Activated T-helper 2 cell treated with anti-CD3 and anti-CD28 coated beads, Interferon-gamma antibody, Interleukin-2, Interleukin-4, amounts not matched to agents 10 μg/mL and 5 μg/mL and 100 μg/mL, durations not matched to agents 14 hours and 24 hours and 36 hours (primary cell): ENCODE measurements around the gene ZNF711. TPM values are rescaled to one million over a fixed set of nuclear protein-coding genes. Genes with fewer than 3 reads are reported as not detected.
"Not testable (repeated sequence)": the region's sequence is repeated elsewhere in the genome, so short reads cannot be mapped to it uniquely, and the experiment has no call there.

ENCODE experiments used
- DNase-seq: peaks from one replicate; pipeline ENCODE4 v3.0.0; 2021; ENCODE audit warnings: low spot score
- H3K27ac Mint-ChIP-seq: one replicate; pipeline ENCODE4 v1.8.0; 2021; ENCODE audit warnings: mixed read lengths
- H3K27me3 Mint-ChIP-seq: one replicate; pipeline ENCODE4 v1.8.0; 2021; ENCODE audit warnings: low read depth, mixed read lengths
- H3K36me3 Mint-ChIP-seq: one replicate; pipeline ENCODE4 v1.8.0; 2021; ENCODE audit warnings: low read depth, mixed read lengths
- H3K4me1 Mint-ChIP-seq: one replicate; pipeline ENCODE4 v1.8.0; 2021; ENCODE audit warnings: low read depth, mixed read lengths
- H3K4me3 Mint-ChIP-seq: one replicate; pipeline ENCODE4 v1.8.0; 2021; ENCODE audit warnings: low read depth, mild to moderate bottlenecking, moderate library complexity, mixed read lengths
- H3K9me3 Mint-ChIP-seq: one replicate; pipeline ENCODE4 v1.8.0; 2021; ENCODE audit warnings: mixed read lengths
- intact Hi-C: fragments of 100-400 bp; cut with micrococcal nuclease; formaldehyde crosslinking; loops from one replicate; pipeline ENCODE4 v1.15.1; 2023
- total RNA-seq: library from RNA; stranded (reverse); gene quantifications from 2 replicates; pipeline ENCODE4 v1.2.3, GENCODE V29; 2022

ZNF711 gene
- 0.46 and 0.48 TPM in 2 replicates for total RNA-seq

GRCh38 chrX:85243761-85244449 lies at the start of gene ZNF711, which contains the start of gene SATL1:
Gene ZNF711, plus strand, starts transcription at chrX:85243991. Its CDS starts 3,582 bp downstream, at chrX:85247573.
Gene SATL1, minus strand, starts transcription at chrX:85243779. Its CDS starts 134,811 bp downstream, at chrX:85108968.
- Mint-ChIP-seq H3K9me3 (no peaks in the 10 kb centered on the region), H3K4me3 (peak within 1 kb of the TSS; percentile 94), H3K4me1 (peaks cover 8% of the 10 kb centered on the region), H3K27ac (peak within 1 kb of the TSS; percentile 72), H3K27me3 (peaks cover 22% of the 10 kb centered on the region), H3K36me3 (no peaks in the 10 kb centered on the region)
- no peak for DNase-seq
- intact Hi-C loops, result no loop called here

GRCh38 chrX:85196319-85196718 lies 47.5 kb upstream of the ZNF711 start:
- Mint-ChIP-seq H3K4me1 (no peaks in the 10 kb centered on the region), H3K4me3 (no peak overlapping the region), H3K27ac (no peak overlapping the region), H3K36me3 (no peaks in the 10 kb centered on the region), H3K27me3 (no peaks in the 10 kb centered on the region), H3K9me3 (peaks cover 5% of the 10 kb centered on the region)
- DNase-seq, result no peak
- intact Hi-C loops, result no loop called here

GRCh38 chrX:85203461-85203970 lies 40.3 kb upstream of the ZNF711 start:
- Mint-ChIP-seq H3K4me1 (no peaks in the 10 kb centered on the region), H3K27ac (no peak overlapping the region), H3K27me3 (no peaks in the 10 kb centered on the region), H3K4me3 (no peak overlapping the region), H3K36me3 (no peaks in the 10 kb centered on the region), H3K9me3 (no peaks in the 10 kb centered on the region)
- intact Hi-C loops, result no loop called here
- no peak for DNase-seq

GRCh38 chrX:85213792-85214530 lies 29.8 kb upstream of the ZNF711 start:
- H3K27ac Mint-ChIP-seq, result no peak overlapping the region
- peaks cover 7% of the 10 kb centered on the region for H3K9me3 Mint-ChIP-seq
- intact Hi-C loops, result no loop called here
- no peaks in the 10 kb centered on the region for H3K27me3 Mint-ChIP-seq
- no peaks in the 10 kb centered on the region for H3K4me1 Mint-ChIP-seq
- H3K36me3 Mint-ChIP-seq, result no peaks in the 10 kb centered on the region
- no peak overlapping the region for H3K4me3 Mint-ChIP-seq
- DNase-seq, result no peak

GRCh38 chrX:85215946-85216345 lies 27.8 kb upstream of the ZNF711 start:
- Mint-ChIP-seq H3K36me3 (no peaks in the 10 kb centered on the region), H3K4me1 (no peaks in the 10 kb centered on the region), H3K9me3 (no peaks in the 10 kb centered on the region), H3K27ac (no peak overlapping the region), H3K4me3 (no peak overlapping the region), H3K27me3 (no peaks in the 10 kb centered on the region)
- intact Hi-C loops, result no loop called here
- no peak for DNase-seq

GRCh38 chrX:85221361-85221760 lies 22.4 kb upstream of the ZNF711 start:
- no peak overlapping the region for H3K27ac Mint-ChIP-seq
- no peak overlapping the region for H3K4me3 Mint-ChIP-seq
- H3K36me3 Mint-ChIP-seq, result no peaks in the 10 kb centered on the region
- H3K27me3 Mint-ChIP-seq, result no peaks in the 10 kb centered on the region
- no peaks in the 10 kb centered on the region for H3K9me3 Mint-ChIP-seq
- no peaks in the 10 kb centered on the region for H3K4me1 Mint-ChIP-seq
- no peak for DNase-seq
- intact Hi-C loops, result no loop called here

GRCh38 chrX:85223359-85223758 lies 20.4 kb upstream of the ZNF711 start:
- Mint-ChIP-seq H3K9me3 (no peaks in the 10 kb centered on the region), H3K4me3 (no peak overlapping the region), H3K27me3 (no peaks in the 10 kb centered on the region), H3K36me3 (no peaks in the 10 kb centered on the region), H3K27ac (no peak overlapping the region), H3K4me1 (no peaks in the 10 kb centered on the region)
- intact Hi-C loops, result no loop called here
- no peak for DNase-seq

- intact Hi-C loops, result no loop called here
- Mint-ChIP-seq H3K36me3 (no peaks in the 10 kb centered on the region), H3K4me3 (peak overlapping the region; percentile 33), H3K27me3 (peaks cover 22% of the 10 kb centered on the region), H3K4me1 (peaks cover 8% of the 10 kb centered on the region), H3K9me3 (no peaks in the 10 kb centered on the region), H3K27ac (no peak overlapping the region)
- DNase-seq, result no peak
Observed at GRCh38 chrX:85243155-85243554, 636 bp upstream of the ZNF711 start.

GRCh38 chrX:85244450-85245211 lies 840 bp downstream of the ZNF711 start:
- Mint-ChIP-seq H3K4me3 (peak overlapping the region; percentile 94), H3K27me3 (peaks cover 22% of the 10 kb centered on the region), H3K4me1 (peaks cover 8% of the 10 kb centered on the region), H3K27ac (peak overlapping the region; percentile 72), H3K36me3 (no peaks in the 10 kb centered on the region), H3K9me3 (no peaks in the 10 kb centered on the region)
- intact Hi-C loops, result no loop called here
- DNase-seq, result no peak

GRCh38 chrX:85285286-85285685 lies 41.5 kb downstream of the ZNF711 start:
- H3K27ac Mint-ChIP-seq, intact Hi-C loops, H3K36me3 Mint-ChIP-seq, H3K4me1 Mint-ChIP-seq, H3K9me3 Mint-ChIP-seq, H3K27me3 Mint-ChIP-seq, H3K4me3 Mint-ChIP-seq, DNase-seq: not testable (repeated sequence)

- H3K4me3 Mint-ChIP-seq, result no peak overlapping the region
- DNase-seq, result no peak
- no peaks in the 10 kb centered on the region for H3K36me3 Mint-ChIP-seq
- no peak overlapping the region for H3K27ac Mint-ChIP-seq
- H3K4me1 Mint-ChIP-seq, result no peaks in the 10 kb centered on the region
- no peaks in the 10 kb centered on the region for H3K27me3 Mint-ChIP-seq
- peaks cover 8% of the 10 kb centered on the region for H3K9me3 Mint-ChIP-seq
- intact Hi-C loops, result no loop called here
Observed at GRCh38 chrX:85288992-85289723, 45.4 kb downstream of the ZNF711 start.

GRCh38 chrX:85303544-85303943 lies 59.8 kb downstream of the ZNF711 start:
- no peaks in the 10 kb centered on the region for H3K4me1 Mint-ChIP-seq
- no peak overlapping the region for H3K27ac Mint-ChIP-seq
- intact Hi-C loops, result no loop called here
- H3K27me3 Mint-ChIP-seq, result no peaks in the 10 kb centered on the region
- H3K9me3 Mint-ChIP-seq, result no peaks in the 10 kb centered on the region
- DNase-seq, result no peak
- H3K4me3 Mint-ChIP-seq, result no peak overlapping the region
- H3K36me3 Mint-ChIP-seq, result no peaks in the 10 kb centered on the region
